Esophagus squamous epithelium (tissue), 5 donors: Measurements from ENCODE around the gene PTPRN. TPM values are rescaled to one million over a fixed set of nuclear protein-coding genes. Genes with fewer than 3 reads are reported as not detected.

ENCODE experiments used
- DNase-seq: peaks from one replicate; lab custom pipeline; 2025; lab: John Stamatoyannopoulos, UW
- H3K27ac ChIP-seq, 4 donors: fragments of 200-600 bp; sonication (generic); one replicate each; pipeline ENCODE4 v1.5.1; 2016 to 2019; ENCODE audit warnings: mild to moderate bottlenecking in 1 of 4
- H3K27me3 ChIP-seq, 4 donors: fragments of 200-600 bp; sonication (generic); 1 replicate in 3 of 4; 2 replicates in 1 of 4; pipeline versions ENCODE4 v1.5.1 to v1.6.0; 2017 to 2021; ENCODE audit warnings: antibody characterized with exemption in 1 of 4
- H3K36me3 ChIP-seq, 3 donors: fragments of 200-600 bp; sonication (generic); one replicate each; pipeline ENCODE4 v1.5.1; 2016 to 2019
- H3K4me1 ChIP-seq, 3 donors: fragments of 200-600 bp; sonication (generic); one replicate each; pipeline ENCODE4 v1.5.1; 2017 to 2019
- H3K4me3 ChIP-seq, 4 donors: fragments of 200-600 bp; sonication (generic); 1 replicate in 3 of 4; 2 replicates in 1 of 4; pipeline ENCODE4 v1.5.1; 2016 to 2019; ENCODE audit warnings: mild to moderate bottlenecking in 2 of 4, moderate library complexity in 1 of 4
- H3K9me3 ChIP-seq, 3 donors: fragments of 200-600 bp; sonication (generic); one replicate each; pipeline ENCODE4 v1.5.1; 2016 to 2019
- CTCF ChIP-seq, 6 experiments: fragments of 450-650 bp in 4 of 6; fragments of 200-600 bp in 2 of 6; sonication (generic) in 2 of 6; IDR thresholded peaks; one replicate each; pipeline ENCODE4 v1.5.1; 2016 to 2019; ENCODE audit warnings: antibody characterized with exemption in 6 of 6, mild to moderate bottlenecking in 4 of 6, moderate library complexity in 4 of 6
- POLR2A ChIP-seq, 4 donors: fragments of 450-650 bp; IDR thresholded peaks; one replicate each; pipeline ENCODE4 v1.6.1; 2017; ENCODE audit warnings: antibody characterized with exemption in 4 of 4, mild to moderate bottlenecking in 4 of 4, moderate library complexity in 3 of 4
- whole genome bisulfite sequencing, 2 donors: methylation state at CpG; one replicate each; pipeline ENCODE4 v1.1.5; 2018; 5-methylcytosine and 5-hydroxymethylcytosine counted together
- intact Hi-C: fragments of 100-400 bp; cut with DNase I; formaldehyde crosslinking; loops from one replicate; pipeline ENCODE4 v1.15.0; 2022
- small RNA-seq, 4 donors: library from RNA; depleted of rRNA; stranded (forward); fragments of <200 nt; gene quantifications; one replicate each; pipeline ENCODE3, GENCODE V24; 2016
- total RNA-seq, 4 donors: library from RNA; depleted of rRNA; stranded (reverse); fragments of >200 nt; gene quantifications; one replicate each; pipeline ENCODE4 v1.1.0, GENCODE V29; 2016
- donor health status: DM: yes; HTN: yes; CAD: no.

The PTPRN gene
- total RNA-seq, 4 donors from 2014 or later, result not detected

GRCh38 chr2:219245148-219245898, 63.9 kb downstream of the PTPRN start, which contains the start of the genes GLB1L and STK16:
TSS of gene GLB1L (minus strand) at chr2:219245444. CDS start at chr2:219243573, 1,871 bp downstream.
TSS of gene STK16 (plus strand) at chr2:219245479. CDS start at chr2:219246000, 521 bp downstream.
- DNase-seq, result peak; percentile 68
- H3K27ac ChIP-seq, result peak within 1 kb of the TSS; percentile 93 to 96 (median 95)
- intact Hi-C loops, result no loop called here
- peak in 3 of 6 experiments; percentile 4 to 19 (median 7) for TF ChIP-seq CTCF (IDR thresholded peaks at IDR 0.05)
- peak in 3 of 4 donors; percentile 34 to 88 (median 64) for TF ChIP-seq POLR2A (IDR thresholded peaks at IDR 0.05)
- H3K4me3 ChIP-seq, result peak within 1 kb of the TSS; percentile 58 to 87 (median 82)
- 0% methylated on average over 4 of the region's 46 CpGs; no CpG with 5 or more reads in 1 of the 2 donors for WGBS, 2 donors
- no peaks in the 10 kb centered on the region for H3K27me3 ChIP-seq
- peaks cover 38 to 58% (median 49%) of the 10 kb centered on the region in 3 donors for H3K4me1 ChIP-seq
- H3K9me3 ChIP-seq, result no peaks in the 10 kb centered on the region
- H3K36me3 ChIP-seq, result peaks cover 5 to 29% (median 6%) of the 10 kb centered on the region in 3 donors

GRCh38 chr2:219244789-219245147, 64.4 kb downstream of the PTPRN start:
- Histone ChIP-seq H3K4me1 (peaks cover 32 to 53% (median 43%) of the 10 kb centered on the region in 3 donors), H3K4me3 (peak overlapping the region; percentile 58 to 87 (median 82)), H3K9me3 (no peaks in the 10 kb centered on the region), H3K27ac (peak overlapping the region; percentile 93 to 96 (median 95)), H3K27me3 (no peaks in the 10 kb centered on the region), H3K36me3 (peaks cover 0 to 25% (median 5%) of the 10 kb centered on the region in 3 donors)
- no peak for TF ChIP-seq POLR2A (IDR thresholded peaks at IDR 0.05)
- no peak for TF ChIP-seq CTCF (IDR thresholded peaks at IDR 0.05)
- no peak for DNase-seq
- intact Hi-C loops, result no loop called here
- 35 to 46% methylated on average over 4 of the region's 6 CpGs for WGBS, 2 donors

DNA sequence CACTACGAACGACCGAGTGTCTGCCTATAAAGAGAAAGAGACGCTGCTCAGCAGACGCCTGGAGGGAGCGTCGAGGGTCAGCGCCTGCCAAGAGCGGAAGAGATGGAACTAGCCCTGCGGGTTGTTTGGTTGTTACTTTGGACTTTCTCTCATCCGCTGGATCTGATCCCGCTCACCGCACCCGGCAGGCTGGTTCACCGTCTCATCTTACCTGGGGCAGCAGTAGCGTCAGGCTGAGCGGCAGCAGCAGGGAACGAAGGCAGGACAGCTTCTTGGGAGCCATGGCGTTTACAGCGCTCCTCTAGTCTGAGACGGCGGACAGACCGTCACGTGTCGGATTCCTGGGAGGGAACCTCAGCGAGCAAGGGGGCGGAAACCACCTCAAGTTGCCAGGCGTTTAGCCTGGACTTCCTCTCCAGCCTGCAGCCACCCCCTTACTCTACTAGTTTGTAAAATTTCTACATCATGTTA, 65.9 kb downstream of the PTPRN start:
- WGBS, 2 donors, result 57 to 70% methylated on average over 17 to 18 of the region's 28 CpGs
- H3K27me3 ChIP-seq, result no peaks in the 10 kb centered on the region
- H3K4me1 ChIP-seq, result peaks cover 18 to 38% (median 29%) of the 10 kb centered on the region in 3 donors
- H3K4me3 ChIP-seq, result peak overlapping the region in 2 of 4 donors; percentile 27 to 34
- TF ChIP-seq POLR2A (IDR thresholded peaks at IDR 0.05), result no peak
- no peak for TF ChIP-seq CTCF (IDR thresholded peaks at IDR 0.05)
- H3K9me3 ChIP-seq, result no peaks in the 10 kb centered on the region
- H3K36me3 ChIP-seq, result peaks cover 0 to 30% (median 5%) of the 10 kb centered on the region in 3 donors
- no peak for DNase-seq
- intact Hi-C loops, result no loop called here
- H3K27ac ChIP-seq, result peak overlapping the region in 1 of 4 donors; percentile 49

Small RNA genes lying within 50 kb of the gene (small RNA-seq; reads per million reads assigned to genes)
- gene AC053503.3 (0 reads per million in 4 donors), gene MIR153-1 (0 to 0.36 (median 0.29) reads per million in 4 donors)

Other genes with a start within 250 kb of the PTPRN start
- under 1 TPM in 1 of 4 donors, not detected in 3; 0.38 TPM for gene IHH, start 248.5 kb downstream of the PTPRN start, total RNA-seq
- gene NHEJ1, start 148.6 kb downstream of the PTPRN start, total RNA-seq, result 10 to 100 TPM in 2 of 4 donors, 1 to 10 TPM in 2; 6.3 to 14.3 (median 9.7) TPM
- 1 to 10 TPM in 2 of 4 donors, under 1 TPM in 2; 0.82 to 1.7 (median 1.3) TPM for gene SLC23A3, start 139.4 kb downstream of the PTPRN start, total RNA-seq
- gene CNPPD1, start 132.5 kb downstream of the PTPRN start, total RNA-seq, result 10 to 100 TPM; 35.3 to 49.8 (median 42.0) TPM
- 10 to 100 TPM; 31.0 to 58.7 (median 41.8) TPM for gene RETREG2, start 131.1 kb downstream of the PTPRN start, total RNA-seq
- 10 to 100 TPM; 34.6 to 49.9 (median 43.6) TPM for gene ZFAND2B, start 102.6 kb downstream of the PTPRN start, total RNA-seq
- gene ABCB6, start 90.4 kb downstream of the PTPRN start, total RNA-seq, result 10 to 100 TPM; 22.1 to 45.3 (median 31.6) TPM
- gene ATG9A, start 79.8 kb downstream of the PTPRN start, total RNA-seq, result 10 to 100 TPM; 37.8 to 55.1 (median 45.2) TPM
- gene ANKZF1, start 79.6 kb downstream of the PTPRN start, total RNA-seq, result 10 to 100 TPM; 10.2 to 54.9 (median 27.6) TPM
- gene GLB1L, start 64.0 kb downstream of the PTPRN start, total RNA-seq, result 1 to 10 TPM; 1.2 to 2.3 (median 1.7) TPM
- gene STK16, start 63.9 kb downstream of the PTPRN start, total RNA-seq, result 10 to 100 TPM in 3 of 4 donors, 1 to 10 TPM in 1; 8.6 to 27.4 (median 19.3) TPM
- not detected for gene TUBA4B, start 56.2 kb downstream of the PTPRN start, total RNA-seq
- 100 to 1,000 TPM; 104 to 258 (median 169) TPM for gene TUBA4A, start 55.5 kb downstream of the PTPRN start, total RNA-seq
- 10 to 100 TPM; 30.3 to 72.6 (median 35.1) TPM for gene DNAJB2, start 30.0 kb downstream of the PTPRN start, total RNA-seq
- not detected for gene RESP18, start 23.3 kb upstream of the PTPRN start, total RNA-seq
- gene DNPEP, start 78.5 kb upstream of the PTPRN start, total RNA-seq, result 10 to 100 TPM; 36.7 to 82.4 (median 39.5) TPM
- 1,000 to 10,000 TPM in 1 of 4 donors, 100 to 1,000 TPM in 3; 120 to 2,698 (median 303) TPM for gene DES, start 109.0 kb upstream of the PTPRN start, total RNA-seq
- gene SPEG, start 125.4 kb upstream of the PTPRN start, total RNA-seq, result 10 to 100 TPM in 1 of 4 donors, 1 to 10 TPM in 3; 3.8 to 29.0 (median 5.0) TPM
- gene GMPPA, start 189.5 kb upstream of the PTPRN start, total RNA-seq, result 10 to 100 TPM; 18.1 to 31.1 (median 26.4) TPM
- not detected for gene ASIC4, start 205.1 kb upstream of the PTPRN start, total RNA-seq
- gene CHPF, start 234.4 kb upstream of the PTPRN start, total RNA-seq, result 10 to 100 TPM; 40.4 to 56.6 (median 52.6) TPM
- gene TMEM198, start 234.6 kb upstream of the PTPRN start, total RNA-seq, result under 1 TPM; 0.62 to 0.87 (median 0.78) TPM